HepG2 (cell line): Measurements from ENCODE around the gene RAC3. TPM values are rescaled to one million over a fixed set of nuclear protein-coding genes. Genes with fewer than 3 reads are reported as not detected.

ENCODE experiments used
- ARHGAP35 ChIP-seq: sonication (generic); formaldehyde crosslinking; IDR thresholded peaks from 2 replicates; pipeline ENCODE4 v1.9.0; 2022; ENCODE audit warnings: mild to moderate bottlenecking, inconsistent platforms, moderate library complexity, missing genetic modification reagents, borderline replicate concordance
- ATF7-NPFF ChIP-seq: sonication (generic); formaldehyde crosslinking; IDR thresholded peaks from 2 replicates; pipeline ENCODE4 v1.8.1; 2023; ENCODE audit warnings: mild to moderate bottlenecking, low read depth, missing genetic modification reagents, moderate library complexity
- CEBPB ChIP-seq: IDR thresholded peaks from 2 replicates; pipeline ENCODE4 v1.6.1; 2011; ENCODE audit warnings: low read depth, low read length, improper control_type of control experiment, borderline replicate concordance
- CENPX ChIP-seq: sonication (generic); formaldehyde crosslinking; IDR thresholded peaks from 2 replicates; pipeline ENCODE4 v1.9.0; 2021; ENCODE audit warnings: mild to moderate bottlenecking, missing genetic modification reagents, moderate library complexity
- FOXC1 ChIP-seq: sonication (generic); formaldehyde crosslinking; IDR thresholded peaks from 2 replicates; pipeline ENCODE4 v1.8.0; 2022; ENCODE audit warnings: mild to moderate bottlenecking, missing genetic modification reagents, borderline replicate concordance
- MED1 ChIP-seq: sonication (generic); formaldehyde crosslinking; IDR thresholded peaks from 2 replicates; pipeline ENCODE4 v1.4.0; 2020; ENCODE audit warnings: missing genetic modification reagents
- PHF8 ChIP-seq: sonication (generic); formaldehyde crosslinking; IDR thresholded peaks from 2 replicates; pipeline ENCODE4 v1.5.0; 2020; ENCODE audit warnings: missing genetic modification reagents
- ZEB1 ChIP-seq: IDR thresholded peaks from 2 replicates; pipeline ENCODE4 v1.6.1; 2012; ENCODE audit warnings: mild to moderate bottlenecking, low read depth, inconsistent platforms; ENCODE audit not compliant: insufficient replicate concordance
- ZNF460 ChIP-seq: sonication (generic); formaldehyde crosslinking; IDR thresholded peaks from 2 replicates; pipeline ENCODE4 v1.5.1; 2020; ENCODE audit warnings: missing genetic modification reagents, mild to moderate bottlenecking, borderline replicate concordance
- ZNF766 ChIP-seq: sonication (generic); formaldehyde crosslinking; IDR thresholded peaks from 2 replicates; pipeline ENCODE4 v1.5.0; 2020; ENCODE audit warnings: missing genetic modification reagents, borderline replicate concordance
- ZNF879 ChIP-seq: sonication (generic); formaldehyde crosslinking; IDR thresholded peaks from 2 replicates; pipeline ENCODE4 v1.8.1; 2023; ENCODE audit warnings: missing genetic modification reagents
- polyA plus RNA-seq, 8 experiments: library from polyadenylated mRNA; depleted of rRNA in 3 of 8; stranded (reverse) in 7 of 8; unstranded in 1 of 8; fragments of >200 nt; fragmentation: Illumina TruSeq in 4 of 8; extraction: Trizol in 4 of 8; gene quantifications; 2 replicates each; pipeline versions ENCODE4 v1.2.1 to v1.2.3, GENCODE V29; 2011 to 2016; ENCODE audit warnings: low read depth in 4 of 8, missing spikeins in 1 of 8, mixed read lengths in 1 of 8; ENCODE audit not compliant: insufficient read depth in 1 of 8
- total RNA-seq, 5 experiments: library from RNA; depleted of rRNA; stranded (reverse); fragments of >200 nt; fragmentation: Illumina TruSeq; extraction: Trizol; gene quantifications; 2 replicates each; pipeline ENCODE4 v1.2.3, GENCODE V29; 2016; ENCODE audit warnings: low read depth in 1 of 5
- TF ChIP-seq, protein P1 (sequence below): sonication (generic); formaldehyde crosslinking; IDR thresholded peaks from 2 replicates; pipeline ENCODE4 v1.4.0; 2020; ENCODE audit warnings: missing genetic modification reagents, mild to moderate bottlenecking, borderline replicate concordance
- TF ChIP-seq, protein P2 (sequence below): sonication (generic); formaldehyde crosslinking; IDR thresholded peaks from 2 replicates; pipeline ENCODE4 v1.5.1; 2020; ENCODE audit warnings: missing genetic modification reagents, mild to moderate bottlenecking, borderline replicate concordance
- TF ChIP-seq, protein P3 (sequence below), 2 experiments: fragments of 450-650 bp in 1 of 2; sonication (generic) in 1 of 2; formaldehyde crosslinking in 1 of 2; IDR thresholded peaks; 2 replicates each; pipeline versions ENCODE4 v1.6.1 to v1.8.0; 2016 to 2022; ENCODE audit warnings: antibody characterized with exemption in 1 of 2, mild to moderate bottlenecking in 1 of 2, missing genetic modification reagents in 1 of 2

Gene RAC3
- total and polyA plus RNA-seq, 2 of the 13 experiments (the other 11 are each of a cell fraction or from before 2014, with no cell fraction given) = 10.5 to 21.3 TPM

DNA sequence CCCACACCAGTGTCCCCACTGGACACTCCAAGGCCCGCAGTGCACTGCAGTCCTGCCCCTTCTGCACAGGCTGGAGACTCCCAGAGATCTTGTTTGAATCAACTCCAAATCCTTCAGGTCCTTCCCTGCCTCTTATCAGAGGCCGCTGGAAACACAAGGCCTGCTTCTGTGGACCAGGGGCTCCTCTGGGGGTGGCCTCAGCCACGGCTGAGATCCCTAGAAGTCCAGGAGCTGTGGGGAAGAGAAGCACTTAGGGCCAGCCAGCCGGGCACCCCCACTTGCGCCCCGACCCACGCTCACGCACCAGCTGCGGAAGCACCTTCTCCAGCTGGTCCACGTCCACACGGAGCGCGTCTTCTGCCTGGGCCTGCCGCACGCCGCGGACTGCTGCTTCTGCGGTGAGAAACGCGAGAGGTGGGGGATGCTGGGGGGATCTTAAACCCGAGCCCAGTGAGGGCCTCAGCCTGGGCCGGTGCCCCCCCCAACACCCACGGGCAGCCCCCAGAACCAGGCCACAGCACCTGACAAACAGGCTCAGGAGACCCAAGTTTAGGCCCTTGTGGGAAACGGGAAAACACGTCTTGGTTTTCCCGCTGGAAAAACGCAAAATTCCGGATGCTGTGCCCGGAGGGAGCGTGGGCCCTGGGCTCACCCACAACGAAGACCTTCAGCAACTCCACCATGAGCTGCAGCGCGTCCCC, 12.3 kb upstream of the RAC3 start (continued):
- TF ChIP-seq ZEB1 (no peak), CENPX (no peak), CEBPB (no peak), ZNF766 (CRISPR knock-in tag) (0 out of 2 replicates have a peak, but pooled peaks have one; percentile 33), ZNF879 (CRISPR knock-in tag) (no peak), FOXC1 (CRISPR knock-in tag) (no peak), ARHGAP35 (CRISPR knock-in tag) (0 out of 2 replicates have a peak, but pooled peaks have one; percentile 48), MED1 (no peak), PHF8 (CRISPR knock-in tag) (no peak; the same call in 1 of the 2 replicates), ZNF460 (no peak), ATF7-NPFF (CRISPR knock-in tag) (no peak; the same call in 1 of the 2 replicates)
- TF ChIP-seq, protein P1, sequence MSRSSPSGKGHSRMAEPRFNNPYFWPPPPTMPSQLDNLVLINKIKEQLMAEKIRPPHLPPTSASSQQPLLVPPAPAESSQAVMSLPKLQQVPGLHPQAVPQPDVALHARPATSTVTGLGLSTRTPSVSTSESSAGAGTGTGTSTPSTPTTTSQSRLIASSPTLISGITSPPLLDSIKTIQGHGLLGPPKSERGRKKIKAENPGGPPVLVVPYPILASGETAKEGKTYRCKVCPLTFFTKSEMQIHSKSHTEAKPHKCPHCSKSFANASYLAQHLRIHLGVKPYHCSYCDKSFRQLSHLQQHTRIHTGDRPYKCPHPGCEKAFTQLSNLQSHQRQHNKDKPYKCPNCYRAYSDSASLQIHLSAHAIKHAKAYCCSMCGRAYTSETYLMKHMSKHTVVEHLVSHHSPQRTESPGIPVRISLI = no peak
- TF ChIP-seq, protein P2, sequence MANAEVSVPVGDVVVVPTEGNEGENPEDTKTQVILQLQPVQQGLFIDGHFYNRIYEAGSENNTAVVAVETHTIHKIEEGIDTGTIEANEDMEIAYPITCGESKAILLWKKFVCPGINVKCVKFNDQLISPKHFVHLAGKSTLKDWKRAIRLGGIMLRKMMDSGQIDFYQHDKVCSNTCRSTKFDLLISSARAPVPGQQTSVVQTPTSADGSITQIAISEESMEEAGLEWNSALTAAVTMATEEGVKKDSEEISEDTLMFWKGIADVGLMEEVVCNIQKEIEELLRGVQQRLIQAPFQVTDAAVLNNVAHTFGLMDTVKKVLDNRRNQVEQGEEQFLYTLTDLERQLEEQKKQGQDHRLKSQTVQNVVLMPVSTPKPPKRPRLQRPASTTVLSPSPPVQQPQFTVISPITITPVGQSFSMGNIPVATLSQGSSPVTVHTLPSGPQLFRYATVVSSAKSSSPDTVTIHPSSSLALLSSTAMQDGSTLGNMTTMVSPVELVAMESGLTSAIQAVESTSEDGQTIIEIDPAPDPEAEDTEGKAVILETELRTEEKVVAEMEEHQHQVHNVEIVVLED (CRISPR knock-in tag) = 0 out of 2 replicates have a peak, but pooled peaks have one; percentile 4
- TF ChIP-seq, protein P3, sequence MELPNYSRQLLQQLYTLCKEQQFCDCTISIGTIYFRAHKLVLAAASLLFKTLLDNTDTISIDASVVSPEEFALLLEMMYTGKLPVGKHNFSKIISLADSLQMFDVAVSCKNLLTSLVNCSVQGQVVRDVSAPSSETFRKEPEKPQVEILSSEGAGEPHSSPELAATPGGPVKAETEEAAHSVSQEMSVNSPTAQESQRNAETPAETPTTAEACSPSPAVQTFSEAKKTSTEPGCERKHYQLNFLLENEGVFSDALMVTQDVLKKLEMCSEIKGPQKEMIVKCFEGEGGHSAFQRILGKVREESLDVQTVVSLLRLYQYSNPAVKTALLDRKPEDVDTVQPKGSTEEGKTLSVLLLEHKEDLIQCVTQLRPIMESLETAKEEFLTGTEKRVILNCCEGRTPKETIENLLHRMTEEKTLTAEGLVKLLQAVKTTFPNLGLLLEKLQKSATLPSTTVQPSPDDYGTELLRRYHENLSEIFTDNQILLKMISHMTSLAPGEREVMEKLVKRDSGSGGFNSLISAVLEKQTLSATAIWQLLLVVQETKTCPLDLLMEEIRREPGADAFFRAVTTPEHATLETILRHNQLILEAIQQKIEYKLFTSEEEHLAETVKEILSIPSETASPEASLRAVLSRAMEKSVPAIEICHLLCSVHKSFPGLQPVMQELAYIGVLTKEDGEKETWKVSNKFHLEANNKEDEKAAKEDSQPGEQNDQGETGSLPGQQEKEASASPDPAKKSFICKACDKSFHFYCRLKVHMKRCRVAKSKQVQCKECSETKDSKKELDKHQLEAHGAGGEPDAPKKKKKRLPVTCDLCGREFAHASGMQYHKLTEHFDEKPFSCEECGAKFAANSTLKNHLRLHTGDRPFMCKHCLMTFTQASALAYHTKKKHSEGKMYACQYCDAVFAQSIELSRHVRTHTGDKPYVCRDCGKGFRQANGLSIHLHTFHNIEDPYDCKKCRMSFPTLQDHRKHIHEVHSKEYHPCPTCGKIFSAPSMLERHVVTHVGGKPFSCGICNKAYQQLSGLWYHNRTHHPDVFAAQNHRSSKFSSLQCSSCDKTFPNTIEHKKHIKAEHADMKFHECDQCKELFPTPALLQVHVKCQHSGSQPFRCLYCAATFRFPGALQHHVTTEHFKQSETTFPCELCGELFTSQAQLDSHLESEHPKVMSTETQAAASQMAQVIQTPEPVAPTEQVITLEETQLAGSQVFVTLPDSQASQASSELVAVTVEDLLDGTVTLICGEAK (IDR thresholded peaks at IDR 0.05) = no peak
- TF ChIP-seq, protein P3 (CRISPR knock-in tag; IDR thresholded peaks at IDR 0.05) = peak; percentile 71; the same call in 1 of the 2 replicates
